CD4-positive, alpha-beta memory T cell (primary cell): ENCODE measurements around the gene ART4. TPM values are rescaled to one million over a fixed set of nuclear protein-coding genes. Genes with fewer than 3 reads are reported as not detected.
A peak's percentile ranks its signal among the peaks of the same experiment; 100 is the strongest.

Experiments used
- CTCF ChIA-PET: fragments of 350-600 bp; sonication (Branson Sonifier 250); formaldehyde crosslinking; loops from one replicate; lab custom pipeline; 2021; ENCODE audit warnings: inconsistent platforms; ENCODE audit not compliant: partially characterized antibody; lab: Charles Lee
- POLR2A ChIA-PET: fragments of 350-600 bp; sonication (Branson Sonifier 250); formaldehyde crosslinking; loops from one replicate; lab custom pipeline; 2021; ENCODE audit not compliant: partially characterized antibody; lab: Charles Lee
- DNase-seq, 5 donors: peaks; one replicate each; pipeline versions ENCODE4 v3.0.0 to v3.0.0-alpha.2; 2020 to 2022; ENCODE audit warnings: mixed read lengths in 1 of 5
- H3K27ac ChIP-seq: one replicate; pipeline ENCODE4 v1.7.0; 2013; ENCODE audit warnings: low read depth, low read length
- H3K27me3 ChIP-seq: 2 replicates; pipeline ENCODE4 v1.7.0; 2013; ENCODE audit warnings: mild to moderate bottlenecking, low read length, moderate library complexity; ENCODE audit not compliant: insufficient read depth
- H3K36me3 ChIP-seq: 2 replicates; pipeline ENCODE4 v1.7.0; 2013; ENCODE audit warnings: mild to moderate bottlenecking, low read length, moderate library complexity; ENCODE audit not compliant: insufficient read depth
- H3K4me1 ChIP-seq: 2 replicates; pipeline ENCODE4 v1.7.0; 2013; ENCODE audit warnings: mild to moderate bottlenecking, low read length, moderate library complexity; ENCODE audit not compliant: insufficient read depth
- H3K4me3 ChIP-seq, 2 donors: one replicate each; pipeline ENCODE4 v1.7.0; 2013; ENCODE audit warnings: low read length in 2 of 2, mild to moderate bottlenecking in 1 of 2
- H3K9me3 ChIP-seq, 2 donors: one replicate each; pipeline ENCODE4 v1.7.0; 2013; ENCODE audit warnings: low read length in 2 of 2, control low read depth in 1 of 2; ENCODE audit not compliant: control insufficient read depth in 1 of 2
- H3K27ac Mint-ChIP-seq, 7 donors: one replicate each; pipeline ENCODE4 v1.8.0; 2020 to 2021; ENCODE audit warnings: mixed read lengths in 7 of 7, mild to moderate bottlenecking in 6 of 7, inconsistent platforms in 3 of 7, moderate library complexity in 3 of 7
- H3K27me3 Mint-ChIP-seq, 2 donors: one replicate each; pipeline ENCODE4 v1.8.0; 2020 to 2021; ENCODE audit warnings: mixed read lengths in 2 of 2
- H3K36me3 Mint-ChIP-seq, 2 donors: one replicate each; pipeline ENCODE4 v1.8.0; 2020 to 2021; ENCODE audit warnings: mixed read lengths in 2 of 2, inconsistent platforms in 1 of 2, mild to moderate bottlenecking in 1 of 2
- H3K4me1 Mint-ChIP-seq, 4 donors: one replicate each; pipeline ENCODE4 v1.8.0; 2020 to 2021; ENCODE audit warnings: mixed read lengths in 4 of 4, mild to moderate bottlenecking in 1 of 4
- H3K4me3 Mint-ChIP-seq, 8 donors: one replicate each; pipeline ENCODE4 v1.8.0; 2020 to 2021; ENCODE audit warnings: mixed read lengths in 8 of 8, mild to moderate bottlenecking in 7 of 8, moderate library complexity in 6 of 8, inconsistent platforms in 3 of 8
- H3K9me3 Mint-ChIP-seq, 8 donors: one replicate each; pipeline ENCODE4 v1.8.0; 2020 to 2021; ENCODE audit warnings: mixed read lengths in 8 of 8, mild to moderate bottlenecking in 5 of 8, inconsistent platforms in 3 of 8, moderate library complexity in 1 of 8
- intact Hi-C: fragments of 100-400 bp; cut with micrococcal nuclease; formaldehyde crosslinking; loops from one replicate; pipeline ENCODE4 v1.15.1; 2023
- polyA plus RNA-seq, 2 donors: library from polyadenylated mRNA; unstranded; fragments of 300-500 nt; fragmentation: Illumina TruSeq; gene quantifications; one replicate each; pipeline ENCODE4 v1.2.3, GENCODE V29; 2021
- total RNA-seq, 2 experiments: library from RNA; stranded (reverse); gene quantifications; one replicate each; pipeline ENCODE4 v1.2.3, GENCODE V29; 2021

Gene ART4
- total and polyA plus RNA-seq, 4 experiments from 2014 or later: not detected

DNA sequence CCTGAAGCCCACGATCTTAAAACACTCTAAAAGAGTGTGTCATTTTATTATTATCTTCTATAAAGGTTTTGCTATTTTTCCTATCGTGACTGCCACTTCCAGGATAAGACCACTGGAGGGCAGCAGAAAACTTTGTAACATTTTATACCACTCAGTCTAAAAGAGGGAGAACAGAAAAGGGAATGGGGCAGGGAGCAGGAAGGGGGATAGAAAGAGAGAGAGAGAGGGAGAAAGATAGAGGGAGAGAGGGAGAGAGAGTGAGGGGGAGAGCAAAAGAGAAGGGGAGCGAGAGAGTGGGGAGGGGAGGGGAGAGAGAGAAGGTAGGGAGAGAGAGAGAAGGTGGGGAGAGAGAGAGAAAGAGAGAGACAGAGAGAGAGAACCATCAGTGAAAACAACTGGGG lies 2.0 kb upstream of the ART4 start:
- no peak overlapping the region for H3K27ac Mint-ChIP-seq
- no peaks in the 10 kb centered on the region for H3K27me3 ChIP-seq
- no peaks in the 10 kb centered on the region for H3K27me3 Mint-ChIP-seq
- H3K4me1 ChIP-seq: peaks cover 3% of the 10 kb centered on the region
- ChIA-PET CTCF (interaction anchor here (0.6 to 7.6 kb wide), 21 partner anchors 8 to 376 kb away, joined by 3 to 191 read pairs (median 4); partner anchors contain the start of genes ARHGDIB, ERP27 and RERG), POLR2A (interaction anchor here (1.2 to 3.5 kb wide), 3 partner anchors 74 to 150 kb away, joined by 3 to 9 read pairs (median 3); a partner anchor contains a TSS)
- intact Hi-C loops: loop anchor here (1.0 to 10.0 kb wide), 9 partner anchors 71 to 424 kb away; partner anchors contain the start of genes ARHGDIB and RERG
- peaks cover 0 to 5% (median 1%) of the 10 kb centered on the region in 4 donors for H3K4me1 Mint-ChIP-seq
- H3K4me3 Mint-ChIP-seq: peak overlapping the region in 1 of 8 donors; percentile 11
- H3K9me3 Mint-ChIP-seq: no peaks in the 10 kb centered on the region
- H3K9me3 ChIP-seq: no peaks in the 10 kb centered on the region
- H3K36me3 ChIP-seq: no peaks in the 10 kb centered on the region
- peak in 4 of 5 donors; percentile 50 to 59 (median 56) for DNase-seq
- no peak overlapping the region for H3K27ac ChIP-seq
- no peak overlapping the region for H3K4me3 ChIP-seq
- H3K36me3 Mint-ChIP-seq: no peaks in the 10 kb centered on the region

DNA sequence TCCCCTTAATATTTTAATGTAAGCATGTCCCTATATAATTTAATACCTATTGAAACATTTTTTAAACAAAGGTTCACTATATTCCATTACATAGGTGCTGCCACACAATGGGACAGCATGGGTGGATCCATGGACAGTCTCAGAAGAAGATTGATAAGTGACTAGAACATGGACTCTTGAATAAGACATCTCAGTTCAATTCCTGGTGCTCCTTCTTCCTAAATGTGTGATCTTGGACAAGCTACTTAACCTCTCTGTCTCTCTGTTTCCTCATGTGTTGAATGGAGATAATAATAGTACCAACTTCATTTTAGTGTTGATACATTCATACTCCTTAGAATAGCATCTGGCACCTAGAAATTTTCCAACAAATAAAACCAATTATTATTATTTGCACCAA lies 1.1 kb upstream of the ART4 start:
- Mint-ChIP-seq H3K27me3 (peaks cover 0 to 2% of the 10 kb centered on the region in 2 donors), H3K9me3 (peaks cover 0 to 2% (median 0%) of the 10 kb centered on the region in 8 donors), H3K4me1 (peaks cover 0 to 5% (median 1%) of the 10 kb centered on the region in 4 donors), H3K36me3 (no peaks in the 10 kb centered on the region), H3K4me3 (no peak overlapping the region), H3K27ac (no peak overlapping the region)
- CTCF ChIA-PET: interaction anchor here (0.7 to 7.6 kb wide), 5 partner anchors 11 to 377 kb away, joined by 3 to 191 read pairs (median 23); partner anchors contain the start of gene RERG
- no peaks in the 10 kb centered on the region for H3K36me3 ChIP-seq
- POLR2A ChIA-PET: interaction anchor here (3.5 kb wide), 1 partner anchor 151 kb away, joined by 9 read pairs; no protein-coding TSS in a partner anchor
- intact Hi-C loops: loop anchor here (2.0 to 10.0 kb wide), 3 partner anchors 70 to 210 kb away; a partner anchor contains a TSS
- H3K4me3 ChIP-seq: no peak overlapping the region
- DNase-seq: no peak
- H3K4me1 ChIP-seq: peaks cover 3% of the 10 kb centered on the region
- peaks cover 4% of the 10 kb centered on the region for H3K27me3 ChIP-seq
- H3K27ac ChIP-seq: no peak overlapping the region
- no peaks in the 10 kb centered on the region for H3K9me3 ChIP-seq

DNA sequence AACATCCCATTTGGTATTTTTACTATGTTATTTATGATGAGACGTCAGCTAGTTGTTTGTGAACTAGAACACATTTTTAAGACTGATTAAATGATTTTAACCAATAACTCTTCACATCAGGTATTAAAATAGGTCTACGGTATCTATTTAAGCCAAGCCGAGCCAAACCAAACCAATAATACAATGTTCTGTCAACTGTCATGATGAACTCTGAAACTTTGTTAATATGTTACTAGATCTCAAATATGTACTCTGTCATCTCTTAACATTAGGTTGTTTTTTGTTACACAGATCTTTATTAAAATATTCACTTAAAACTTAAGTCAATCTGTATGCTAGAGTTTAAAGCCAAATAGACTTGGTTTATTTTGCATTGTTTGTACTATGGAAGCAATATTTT lies 1.0 kb downstream of the ART4 start:
- intact Hi-C loops: loop anchor here (10.0 kb wide), 1 partner anchor 208 kb away; no protein-coding TSS in a partner anchor
- no peaks in the 10 kb centered on the region for H3K36me3 Mint-ChIP-seq
- Histone ChIP-seq H3K9me3 (no peaks in the 10 kb centered on the region), H3K36me3 (no peaks in the 10 kb centered on the region), H3K27me3 (peaks cover 5% of the 10 kb centered on the region), H3K4me1 (peaks cover 3% of the 10 kb centered on the region), H3K4me3 (no peak overlapping the region), H3K27ac (no peak overlapping the region)
- ChIA-PET POLR2A (no interaction called here), CTCF (interaction anchor here (1.7 to 7.6 kb wide), 2 partner anchors 153 to 379 kb away, joined by 4 to 191 read pairs; partner anchors contain the start of gene RERG)
- peaks cover 0 to 2% (median 0%) of the 10 kb centered on the region in 8 donors for H3K9me3 Mint-ChIP-seq
- no peak overlapping the region for H3K4me3 Mint-ChIP-seq
- H3K27me3 Mint-ChIP-seq: peaks cover 5 to 10% of the 10 kb centered on the region in 2 donors
- DNase-seq: no peak
- H3K27ac Mint-ChIP-seq: no peak overlapping the region
- H3K4me1 Mint-ChIP-seq: peaks cover 0 to 5% (median 1%) of the 10 kb centered on the region in 4 donors

DNA sequence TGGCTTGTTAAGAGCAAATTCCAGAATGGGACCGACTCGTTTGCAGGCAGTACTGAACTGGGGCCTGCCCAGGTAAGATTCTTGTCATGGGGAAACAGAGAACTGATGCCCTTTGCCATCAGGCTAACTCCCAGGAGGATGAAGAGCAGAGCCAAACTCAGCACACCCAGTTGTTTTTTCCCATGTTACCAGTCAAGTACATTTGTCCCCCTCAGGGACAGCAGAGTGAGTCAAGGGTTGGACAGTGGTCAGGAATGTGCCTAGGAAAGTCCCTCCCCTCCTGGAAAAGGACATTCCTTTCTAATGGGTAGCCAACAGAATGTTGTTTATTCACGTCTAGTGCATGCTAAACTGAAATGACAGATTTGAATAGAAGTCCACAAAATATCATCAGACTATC lies 1.6 kb downstream of the ART4 start:
- CTCF ChIA-PET: interaction anchor here (7.6 kb wide), 1 partner anchor 153 kb away, joined by 191 read pairs; no protein-coding TSS in a partner anchor

DNA sequence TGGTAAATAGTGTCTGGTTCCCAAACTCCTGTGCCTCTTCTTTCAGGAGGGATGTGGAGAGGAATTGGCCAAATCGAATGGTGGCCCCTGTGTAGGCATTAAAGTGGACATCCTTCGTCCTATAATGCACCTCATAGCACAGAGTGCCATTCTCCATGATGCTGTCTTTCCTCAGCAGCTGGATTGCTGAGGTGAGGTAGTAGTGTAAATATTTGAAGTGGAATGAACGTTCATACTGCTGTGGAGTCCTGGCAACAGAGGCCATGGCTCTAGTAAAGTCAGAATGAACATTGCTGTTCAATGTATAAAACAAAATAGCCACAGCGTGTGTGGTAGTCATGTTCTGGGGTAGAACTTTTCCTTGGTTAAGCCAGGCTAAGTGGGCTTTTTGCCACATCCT lies 2.7 kb downstream of the ART4 start:
- intact Hi-C loops: loop anchor here (10.0 kb wide), 1 partner anchor 206 kb away; no protein-coding TSS in a partner anchor

More for the DNA sequence above, 1.6 kb downstream of the ART4 start:
- peaks cover 0 to 5% (median 1%) of the 10 kb centered on the region in 4 donors for H3K4me1 Mint-ChIP-seq
- no peak overlapping the region for H3K4me3 ChIP-seq
- peaks cover 3% of the 10 kb centered on the region for H3K4me1 ChIP-seq
- H3K9me3 ChIP-seq: no peaks in the 10 kb centered on the region
- POLR2A ChIA-PET: no interaction called here
- H3K36me3 ChIP-seq: no peaks in the 10 kb centered on the region
- no peak overlapping the region for H3K27ac Mint-ChIP-seq
- no peak overlapping the region for H3K27ac ChIP-seq
- peaks cover 5% of the 10 kb centered on the region for H3K27me3 ChIP-seq
- intact Hi-C loops: loop anchor here (10.0 kb wide), 1 partner anchor 207 kb away; no protein-coding TSS in a partner anchor
- peaks cover 0 to 2% (median 0%) of the 10 kb centered on the region in 8 donors for H3K9me3 Mint-ChIP-seq
- H3K27me3 Mint-ChIP-seq: peaks cover 6 to 10% of the 10 kb centered on the region in 2 donors
- H3K4me3 Mint-ChIP-seq: no peak overlapping the region
- DNase-seq: no peak
- no peaks in the 10 kb centered on the region for H3K36me3 Mint-ChIP-seq

DNA sequence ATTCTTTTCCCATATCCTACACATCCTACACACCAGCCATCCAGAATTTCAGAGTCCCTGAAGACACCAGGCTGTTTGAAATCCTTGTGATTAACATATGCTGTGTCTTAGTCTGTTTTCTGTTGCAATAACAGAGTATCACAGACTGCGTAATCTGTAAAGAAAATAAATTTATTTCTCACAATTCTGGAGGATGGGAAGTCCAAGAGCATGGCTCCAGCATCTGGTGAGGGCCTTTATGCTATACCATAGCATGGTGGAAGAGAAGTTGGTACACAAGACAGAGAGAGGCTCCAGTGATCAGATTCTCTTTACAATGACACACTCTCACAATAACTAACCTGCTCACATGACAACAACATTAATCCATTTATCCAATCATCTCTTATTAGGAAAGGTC lies 4.1 kb downstream of the ART4 start:
- Mint-ChIP-seq H3K4me3 (no peak overlapping the region), H3K9me3 (peaks cover 0 to 2% (median 0%) of the 10 kb centered on the region in 8 donors), H3K4me1 (no peaks in the 10 kb centered on the region), H3K36me3 (no peaks in the 10 kb centered on the region), H3K27me3 (peaks cover 10 to 14% of the 10 kb centered on the region in 2 donors), H3K27ac (no peak overlapping the region)
- CTCF ChIA-PET: interaction anchor here (1.2 kb wide), 1 partner anchor 98 kb away, joined by 3 read pairs; no protein-coding TSS in a partner anchor
- Histone ChIP-seq H3K36me3 (no peaks in the 10 kb centered on the region), H3K27me3 (peaks cover 5% of the 10 kb centered on the region), H3K4me3 (no peak overlapping the region), H3K4me1 (no peaks in the 10 kb centered on the region), H3K27ac (no peak overlapping the region), H3K9me3 (no peaks in the 10 kb centered on the region)
- POLR2A ChIA-PET: no interaction called here
- intact Hi-C loops: no loop called here
- no peak for DNase-seq

More for the DNA sequence above, 2.7 kb downstream of the ART4 start:
- H3K27me3 Mint-ChIP-seq: peaks cover 7 to 10% of the 10 kb centered on the region in 2 donors
- ChIA-PET CTCF (interaction anchor here (0.7 kb wide), 1 partner anchor 155 kb away, joined by 3 read pairs; no protein-coding TSS in a partner anchor), POLR2A (no interaction called here)
- H3K27ac ChIP-seq: no peak overlapping the region
- H3K36me3 Mint-ChIP-seq: no peaks in the 10 kb centered on the region
- H3K9me3 ChIP-seq: no peaks in the 10 kb centered on the region
- no peak overlapping the region for H3K4me3 Mint-ChIP-seq
- no peaks in the 10 kb centered on the region for H3K36me3 ChIP-seq
- H3K4me3 ChIP-seq: no peak overlapping the region
- DNase-seq: no peak
- no peak overlapping the region for H3K27ac Mint-ChIP-seq
- H3K4me1 Mint-ChIP-seq: peaks cover 0 to 5% (median 1%) of the 10 kb centered on the region in 4 donors
- peaks cover 0 to 2% (median 0%) of the 10 kb centered on the region in 8 donors for H3K9me3 Mint-ChIP-seq
- peaks cover 3% of the 10 kb centered on the region for H3K4me1 ChIP-seq
- peaks cover 5% of the 10 kb centered on the region for H3K27me3 ChIP-seq
